T47D (cell line): ENCODE measurements around the gene KCNAB2.

Experiments used
- DNase-seq, 2 experiments: peaks; one replicate each; pipeline versions ENCODE4 v3.0.0 to v3.0.0-alpha.2; 2011 to 2012; ENCODE audit warnings: low read depth in 1 of 2, low spot score in 1 of 2
- JUND ChIP-seq: IDR thresholded peaks from 2 replicates; pipeline ENCODE4 v1.6.1; 2012; ENCODE audit warnings: low read depth
- in situ Hi-C: cut with HindIII; loops from 2 replicates; pipeline ENCODE4 v1.10.0; 2016; ENCODE audit warnings: low sequenced_read_pairs, low pct_unique_long_range_greater_than_20kb

KCNAB2 gene

GRCh38 chr1:6040861-6041415 is 4.8 kb upstream of the KCNAB2 start:
- in situ Hi-C loops, result no loop called here
- no peak for TF ChIP-seq JUND
- DNase-seq, result no peak

- TF ChIP-seq JUND, result no peak
- peak in 1 of 2 experiments; percentile 46 for DNase-seq
- in situ Hi-C loops, result no loop called here
These were observed 4.1 kb upstream of the KCNAB2 start for GRCh38 chr1:6041432-6042062.

- in situ Hi-C loops, result no loop called here
- TF ChIP-seq JUND, result no peak
These were observed 2.1 kb upstream of the KCNAB2 start for GRCh38 chr1:6043561-6043960.

GRCh38 chr1:6044481-6045109 is 1.1 kb upstream of the KCNAB2 start:
- DNase-seq, result no peak
- in situ Hi-C loops, result no loop called here
- no peak for TF ChIP-seq JUND

More at GRCh38 chr1:6043561-6043960, 2.1 kb upstream of the KCNAB2 start:
- DNase-seq, result no peak

- no peak for TF ChIP-seq JUND
- in situ Hi-C loops, result no loop called here
- no peak for DNase-seq
These were observed 582 bp upstream of the KCNAB2 start for GRCh38 chr1:6045110-6045502.

GRCh38 chr1:6046279-6046678 is 591 bp downstream of the KCNAB2 start:
- TF ChIP-seq JUND, result no peak
- in situ Hi-C loops, result no loop called here
- DNase-seq, result no peak

- DNase-seq, result no peak
- TF ChIP-seq JUND, result no peak
- in situ Hi-C loops, result no loop called here
These were observed 2.6 kb downstream of the KCNAB2 start for GRCh38 chr1:6048179-6048867.

- in situ Hi-C loops, result no loop called here
These were observed 3.7 kb downstream of the KCNAB2 start for GRCh38 chr1:6049419-6049818.

GRCh38 chr1:6051423-6051822 is 5.7 kb downstream of the KCNAB2 start:
- TF ChIP-seq JUND, result no peak
- DNase-seq, result no peak
- in situ Hi-C loops, result no loop called here

More at GRCh38 chr1:6049419-6049818, 3.7 kb downstream of the KCNAB2 start:
- no peak for TF ChIP-seq JUND
- no peak for DNase-seq

- in situ Hi-C loops, result no loop called here
- peak; percentile 71 to 76 for DNase-seq
- TF ChIP-seq JUND, result no peak
These were observed 7.0 kb downstream of the KCNAB2 start for GRCh38 chr1:6052543-6053205.

- DNase-seq, result no peak
- in situ Hi-C loops, result no loop called here
- no peak for TF ChIP-seq JUND
These were observed 7.5 kb downstream of the KCNAB2 start for GRCh38 chr1:6053206-6053546.

- in situ Hi-C loops, result no loop called here
- TF ChIP-seq JUND, result no peak
These were observed 8.9 kb downstream of the KCNAB2 start for GRCh38 chr1:6054596-6054995.

GRCh38 chr1:6056572-6056948 is 10.9 kb downstream of the KCNAB2 start:
- TF ChIP-seq JUND, result no peak
- no peak for DNase-seq
- in situ Hi-C loops, result no loop called here

More at GRCh38 chr1:6054596-6054995, 8.9 kb downstream of the KCNAB2 start:
- DNase-seq, result peak in 1 of 2 experiments; percentile 63
